Parathyroid adenoma (tissue), 2 donors: ENCODE measurements around the gene PRPH2.

ENCODE experiments used
- H2AFZ ChIP-seq: fragments of 300-600 bp; sonication (generic); one replicate; pipeline ENCODE4 v1.7.0; 2017; ENCODE audit warnings: antibody characterized with exemption, mild to moderate bottlenecking
- H3K27ac ChIP-seq: fragments of 300-600 bp; sonication (generic); one replicate; pipeline ENCODE4 v1.7.0; 2017
- H3K27me3 ChIP-seq: fragments of 300-600 bp; sonication (generic); one replicate; pipeline ENCODE4 v1.7.0; 2017; ENCODE audit warnings: low read length; ENCODE audit not compliant: control insufficient read depth, insufficient read depth
- H3K36me3 ChIP-seq: fragments of 300-600 bp; sonication (generic); one replicate; pipeline ENCODE4 v1.7.0; 2017; ENCODE audit warnings: low read length; ENCODE audit not compliant: control insufficient read depth, insufficient read depth
- H3K4me1 ChIP-seq: fragments of 300-600 bp; sonication (generic); one replicate; pipeline ENCODE4 v1.7.0; 2017; ENCODE audit warnings: control low read depth
- H3K4me2 ChIP-seq: fragments of 300-600 bp; sonication (generic); one replicate; pipeline ENCODE4 v1.7.0; 2017; ENCODE audit warnings: low read length
- H3K4me3 ChIP-seq: fragments of 300-600 bp; sonication (generic); one replicate; pipeline ENCODE4 v1.7.0; 2017; ENCODE audit warnings: low read depth, low read length
- H3K79me2 ChIP-seq: fragments of 300-600 bp; sonication (generic); one replicate; pipeline ENCODE4 v1.7.0; 2017; ENCODE audit warnings: control low read depth
- H3K9ac ChIP-seq: fragments of 300-600 bp; sonication (generic); one replicate; pipeline ENCODE4 v1.7.0; 2017; ENCODE audit warnings: mild to moderate bottlenecking
- H3K9me3 ChIP-seq: fragments of 300-600 bp; sonication (generic); one replicate; pipeline ENCODE4 v1.7.0; 2017; ENCODE audit warnings: low read length; ENCODE audit not compliant: control insufficient read depth
- CTCF ChIP-seq: fragments of 300-600 bp; sonication (generic); IDR thresholded peaks from one replicate; pipeline ENCODE4 v1.7.0; 2017; ENCODE audit warnings: antibody characterized with exemption, mild to moderate bottlenecking
- donor health status: primary hyperparathyroidism.

Gene PRPH2

GRCh38 chr6:42724825-42725224, 2.4 kb upstream of the PRPH2 start:
- Histone ChIP-seq H3K9me3 (no peaks in the 10 kb centered on the region), H3K4me2 (no peak overlapping the region), H3K27ac (no peak overlapping the region), H3K4me1 (peaks cover 15% of the 10 kb centered on the region), H3K36me3 (no peaks in the 10 kb centered on the region), H3K4me3 (no peak overlapping the region), H3K79me2 (no peaks in the 10 kb centered on the region), H3K9ac (no peak overlapping the region), H3K27me3 (no peaks in the 10 kb centered on the region), H2AFZ (no peak overlapping the region)
- TF ChIP-seq CTCF, result no peak

- Histone ChIP-seq H3K4me1 (no peaks in the 10 kb centered on the region), H3K79me2 (no peaks in the 10 kb centered on the region), H3K4me2 (no peak overlapping the region), H2AFZ (no peak overlapping the region), H3K36me3 (no peaks in the 10 kb centered on the region), H3K27ac (no peak overlapping the region), H3K27me3 (no peaks in the 10 kb centered on the region), H3K4me3 (no peak overlapping the region), H3K9ac (no peak overlapping the region), H3K9me3 (no peaks in the 10 kb centered on the region)
- TF ChIP-seq CTCF, result no peak
Observed at GRCh38 chr6:42720739-42721138, 1.7 kb downstream of the PRPH2 start.

- H3K9me3 ChIP-seq, result no peaks in the 10 kb centered on the region
- H3K4me2 ChIP-seq, result no peak overlapping the region
- H3K27ac ChIP-seq, result no peak overlapping the region
- no peaks in the 10 kb centered on the region for H3K27me3 ChIP-seq
- H2AFZ ChIP-seq, result no peak overlapping the region
- no peak overlapping the region for H3K9ac ChIP-seq
- TF ChIP-seq CTCF, result no peak
- H3K4me1 ChIP-seq, result no peaks in the 10 kb centered on the region
- no peaks in the 10 kb centered on the region for H3K36me3 ChIP-seq
- H3K4me3 ChIP-seq, result no peak overlapping the region
- no peaks in the 10 kb centered on the region for H3K79me2 ChIP-seq
Observed at GRCh38 chr6:42715871-42716270, 6.5 kb downstream of the PRPH2 start.

- no peaks in the 10 kb centered on the region for H3K9me3 ChIP-seq
- no peaks in the 10 kb centered on the region for H3K36me3 ChIP-seq
- H3K79me2 ChIP-seq, result no peaks in the 10 kb centered on the region
- no peak overlapping the region for H3K4me3 ChIP-seq
- no peak overlapping the region for H3K27ac ChIP-seq
- H3K9ac ChIP-seq, result no peak overlapping the region
- H2AFZ ChIP-seq, result no peak overlapping the region
- no peaks in the 10 kb centered on the region for H3K4me1 ChIP-seq
- no peak overlapping the region for H3K4me2 ChIP-seq
- H3K27me3 ChIP-seq, result no peaks in the 10 kb centered on the region
- TF ChIP-seq CTCF, result no peak
Observed at GRCh38 chr6:42714098-42714761, 8.2 kb downstream of the PRPH2 start.

- H3K79me2 ChIP-seq, result no peaks in the 10 kb centered on the region
- no peaks in the 10 kb centered on the region for H3K36me3 ChIP-seq
- H3K4me1 ChIP-seq, result no peaks in the 10 kb centered on the region
- H2AFZ ChIP-seq, result no peak overlapping the region
- no peaks in the 10 kb centered on the region for H3K27me3 ChIP-seq
- no peak overlapping the region for H3K4me2 ChIP-seq
- H3K9ac ChIP-seq, result no peak overlapping the region
- H3K9me3 ChIP-seq, result no peaks in the 10 kb centered on the region
- H3K4me3 ChIP-seq, result no peak overlapping the region
- no peak overlapping the region for H3K27ac ChIP-seq
- TF ChIP-seq CTCF, result no peak
Observed at GRCh38 chr6:42711930-42712329, 10.5 kb downstream of the PRPH2 start.
